Muscle of leg (tissue), 11 donors: ENCODE measurements around the gene RALGAPA2. TPM values are rescaled to one million over a fixed set of nuclear protein-coding genes. Genes with fewer than 3 reads are reported as not detected.
A peak's percentile ranks its signal among the peaks of the same experiment; 100 is the strongest.

Source experiments
- DNase-seq: peaks from one replicate; pipeline ENCODE4 v3.0.0; 2013
- H3K27ac ChIP-seq: one replicate; pipeline ENCODE4 v1.5.1; 2013; ENCODE audit warnings: mild to moderate bottlenecking, low read length, control low read depth
- H3K27me3 ChIP-seq: one replicate; pipeline ENCODE4 v1.6.1; 2013; ENCODE audit warnings: low read length; ENCODE audit not compliant: control insufficient read depth, insufficient read depth
- H3K36me3 ChIP-seq: one replicate; pipeline ENCODE4 v1.6.1; 2013; ENCODE audit warnings: low read length; ENCODE audit not compliant: control insufficient read depth, insufficient read depth
- H3K4me1 ChIP-seq: one replicate; pipeline ENCODE4 v1.6.1; 2013; ENCODE audit warnings: low read length; ENCODE audit not compliant: control insufficient read depth, insufficient read depth
- H3K4me3 ChIP-seq: one replicate; pipeline ENCODE4 v1.5.1; 2013; ENCODE audit warnings: low read length, control low read depth
- H3K9me3 ChIP-seq: replicated peaks from 2 replicates; pipeline ENCODE4 v1.6.1; 2013; ENCODE audit warnings: low read depth, low read length; ENCODE audit not compliant: control insufficient read depth
- WGBS: methylation state at CpG from one replicate; pipeline ENCODE4 v1.1.5; 2013; ENCODE audit warnings: missing lambda C conversion rate; ENCODE audit not compliant: insufficient coverage; 5-methylcytosine and 5-hydroxymethylcytosine counted together
- polyA plus RNA-seq, 8 donors: library from polyadenylated mRNA; unstranded; fragments of 120-200 nt; gene quantifications; one replicate each; pipeline versions ENCODE4 v1.2.1 to v1.2.3, GENCODE V29; 2013; ENCODE audit warnings: inconsistent platforms in 1 of 8, low replicate concordance in 1 of 8; ENCODE audit not compliant: insufficient read length in 8 of 8, insufficient read depth in 1 of 8
- total RNA-seq: library from RNA; stranded (reverse); fragments of 120-200 nt; gene quantifications from one replicate; pipeline ENCODE4 v1.2.4, GENCODE V29; 2013

RALGAPA2 gene
- total and polyA plus RNA-seq, 9 donors, result 6.0 to 10.6 (median 8.3) TPM

DNA sequence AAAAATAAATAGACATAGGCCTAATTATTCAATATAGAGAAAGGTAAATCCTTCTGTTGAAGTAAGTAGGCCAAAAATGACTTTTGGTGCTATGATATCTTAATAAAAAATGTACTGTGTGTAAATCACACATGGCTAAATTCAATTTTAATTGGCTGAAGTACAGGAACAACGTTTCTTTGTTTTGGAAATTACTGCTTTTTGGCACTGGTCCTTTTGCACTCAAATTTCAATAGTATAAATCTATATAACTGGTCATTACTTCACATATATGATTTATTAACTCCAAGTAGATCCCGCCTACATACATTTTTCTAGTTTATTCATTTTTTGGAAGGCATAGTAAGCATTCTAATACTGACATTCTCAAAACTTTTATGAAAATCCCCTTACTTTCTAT, 114.5 kb downstream of the RALGAPA2 start:
- Histone ChIP-seq H3K36me3 (no peaks in the 10 kb centered on the region), H3K9me3 (no peaks in the 10 kb centered on the region), H3K4me1 (no peaks in the 10 kb centered on the region), H3K27ac (no peak overlapping the region), H3K27me3 (no peaks in the 10 kb centered on the region), H3K4me3 (no peak overlapping the region)
- WGBS, result no CpG with 5 or more reads among the region's 2 CpGs
- no peak for DNase-seq

DNA sequence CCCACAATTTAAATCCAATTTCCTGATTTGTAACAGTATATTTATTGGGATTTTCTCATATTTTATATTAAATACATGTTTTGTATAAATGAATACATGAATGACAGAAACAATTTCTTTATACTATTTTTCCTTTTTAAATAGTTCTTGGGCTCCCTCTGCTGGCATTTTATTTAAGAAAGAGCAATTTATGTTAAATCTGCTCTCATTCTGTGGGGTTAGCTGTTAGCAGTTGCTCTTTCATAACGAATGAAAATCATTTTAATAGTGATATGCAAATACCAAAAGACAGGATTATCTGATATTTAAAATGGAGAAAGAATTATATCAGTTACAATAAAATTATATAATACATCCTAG, 118.3 kb downstream of the RALGAPA2 start:
- peak; percentile 60 for DNase-seq

DNA sequence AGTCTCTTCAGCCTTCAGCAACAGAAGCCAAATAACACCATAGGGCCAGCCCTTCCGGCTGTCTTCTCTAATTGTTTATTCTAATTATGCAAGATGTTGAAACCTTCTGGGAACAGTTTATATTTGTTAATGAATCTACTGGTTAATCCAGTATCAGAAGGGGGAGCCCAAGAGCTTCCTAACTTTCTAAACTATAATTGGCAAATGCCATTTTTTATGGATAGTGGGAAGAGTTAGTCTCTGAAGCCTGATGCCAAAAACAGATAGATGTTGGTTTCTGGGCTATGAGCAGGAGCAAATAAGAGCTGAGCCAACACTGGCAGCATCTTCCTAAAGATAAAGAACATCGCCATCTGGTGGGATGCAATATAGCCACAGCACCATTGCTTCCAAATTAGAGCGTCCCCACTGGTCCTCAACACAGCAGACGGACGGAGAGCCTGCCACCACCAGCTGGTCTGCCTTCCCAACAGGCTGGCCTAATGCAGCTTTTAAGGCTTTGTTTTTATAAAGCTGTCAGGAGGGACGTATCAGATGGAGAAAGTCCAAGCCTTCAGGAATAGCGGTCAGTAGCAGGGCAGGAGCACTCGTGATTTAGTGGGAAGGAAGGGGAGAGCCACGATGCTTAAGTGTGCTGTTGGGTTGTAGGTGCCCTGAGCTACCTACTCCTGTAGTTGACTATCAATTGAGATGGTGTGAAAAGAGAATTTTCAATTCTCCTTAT, 118.8 kb downstream of the RALGAPA2 start:
- DNase-seq, result peak; percentile 42
- no peaks in the 10 kb centered on the region for H3K4me1 ChIP-seq
- no peaks in the 10 kb centered on the region for H3K27me3 ChIP-seq
- H3K27ac ChIP-seq, result no peak overlapping the region
- WGBS, result 50% methylated on average over 3 of the region's 9 CpGs
- H3K36me3 ChIP-seq, result peaks cover 6% of the 10 kb centered on the region
- no peaks in the 10 kb centered on the region for H3K9me3 ChIP-seq
- no peak overlapping the region for H3K4me3 ChIP-seq

More for the DNA sequence above, 118.3 kb downstream of the RALGAPA2 start:
- no CpG with 5 or more reads among the region's 1 CpG for WGBS
- no peaks in the 10 kb centered on the region for H3K4me1 ChIP-seq
- peaks cover 5% of the 10 kb centered on the region for H3K36me3 ChIP-seq
- no peaks in the 10 kb centered on the region for H3K27me3 ChIP-seq
- H3K4me3 ChIP-seq, result no peak overlapping the region
- H3K27ac ChIP-seq, result no peak overlapping the region
- H3K9me3 ChIP-seq, result no peaks in the 10 kb centered on the region

GRCh38 chr20:20585146-20585545, 127.3 kb downstream of the RALGAPA2 start:
- H3K9me3 ChIP-seq, result no peaks in the 10 kb centered on the region
- H3K4me3 ChIP-seq, result no peak overlapping the region
- no peak overlapping the region for H3K27ac ChIP-seq
- no peak for DNase-seq
- no CpG with 5 or more reads among the region's 1 CpG for WGBS
- peaks cover 15% of the 10 kb centered on the region for H3K36me3 ChIP-seq
- no peaks in the 10 kb centered on the region for H3K27me3 ChIP-seq
- H3K4me1 ChIP-seq, result no peaks in the 10 kb centered on the region

GRCh38 chr20:20582734-20583133, 129.7 kb downstream of the RALGAPA2 start:
- 100% methylated on average over 1 of the region's 2 CpGs for WGBS
- Histone ChIP-seq H3K36me3 (peaks cover 14% of the 10 kb centered on the region), H3K27me3 (no peaks in the 10 kb centered on the region), H3K4me1 (no peaks in the 10 kb centered on the region), H3K27ac (no peak overlapping the region), H3K4me3 (no peak overlapping the region), H3K9me3 (no peaks in the 10 kb centered on the region)
- no peak for DNase-seq

GRCh38 chr20:20580139-20580538, 132.3 kb downstream of the RALGAPA2 start:
- WGBS, result 88% methylated on average over 1 of the region's 1 CpG
- Histone ChIP-seq H3K4me1 (no peaks in the 10 kb centered on the region), H3K27me3 (no peaks in the 10 kb centered on the region), H3K9me3 (no peaks in the 10 kb centered on the region), H3K4me3 (no peak overlapping the region), H3K36me3 (peaks cover 14% of the 10 kb centered on the region), H3K27ac (no peak overlapping the region)
- no peak for DNase-seq

- Histone ChIP-seq H3K27me3 (no peaks in the 10 kb centered on the region), H3K4me3 (no peak overlapping the region), H3K27ac (no peak overlapping the region), H3K4me1 (no peaks in the 10 kb centered on the region), H3K36me3 (peaks cover 15% of the 10 kb centered on the region), H3K9me3 (no peaks in the 10 kb centered on the region)
- no CpG with 5 or more reads among the region's 2 CpGs for WGBS
- DNase-seq, result no peak
Measured at GRCh38 chr20:20578838-20579237, 133.6 kb downstream of the RALGAPA2 start.

DNA sequence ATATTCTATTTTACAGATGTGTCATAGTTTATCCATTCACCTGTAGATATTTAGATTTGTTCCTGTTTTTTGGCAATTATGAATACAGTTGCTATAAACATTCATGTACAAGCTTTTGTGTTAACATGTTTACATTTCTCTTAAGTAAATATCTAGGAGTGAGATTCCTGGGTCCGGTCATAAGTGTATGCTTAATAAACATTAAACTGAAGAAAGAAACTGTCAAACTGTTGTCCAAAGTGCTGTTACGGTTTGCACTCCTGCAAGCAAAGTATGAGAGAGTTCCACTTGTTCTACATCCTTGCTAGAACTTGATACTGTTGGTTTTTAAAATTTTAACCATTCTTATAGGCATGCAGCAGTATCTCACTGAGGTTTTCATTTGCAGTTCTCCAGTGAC, 138.6 kb downstream of the RALGAPA2 start:
- DNase-seq, result no peak
- Histone ChIP-seq H3K9me3 (no peaks in the 10 kb centered on the region), H3K36me3 (peaks cover 11% of the 10 kb centered on the region), H3K27ac (no peak overlapping the region), H3K4me3 (no peak overlapping the region), H3K27me3 (no peaks in the 10 kb centered on the region), H3K4me1 (no peaks in the 10 kb centered on the region)
- no CpG with 5 or more reads among the region's 2 CpGs for WGBS

- WGBS, result 68% methylated on average over 4 of the region's 6 CpGs
- no peak for DNase-seq
Measured at GRCh38 chr20:20571068-20571780, 141.2 kb downstream of the RALGAPA2 start.

GRCh38 chr20:20568604-20569205, 143.7 kb downstream of the RALGAPA2 start:
- peaks cover 8% of the 10 kb centered on the region for H3K36me3 ChIP-seq

More at GRCh38 chr20:20571068-20571780, 141.2 kb downstream of the RALGAPA2 start:
- Histone ChIP-seq H3K4me3 (no peak overlapping the region), H3K9me3 (no peaks in the 10 kb centered on the region), H3K4me1 (no peaks in the 10 kb centered on the region), H3K27me3 (no peaks in the 10 kb centered on the region), H3K36me3 (peaks cover 11% of the 10 kb centered on the region), H3K27ac (no peak overlapping the region)

More at GRCh38 chr20:20568604-20569205, 143.7 kb downstream of the RALGAPA2 start:
- peak; percentile 43 for DNase-seq
- Histone ChIP-seq H3K4me1 (no peaks in the 10 kb centered on the region), H3K4me3 (no peak overlapping the region), H3K9me3 (no peaks in the 10 kb centered on the region), H3K27ac (no peak overlapping the region), H3K27me3 (no peaks in the 10 kb centered on the region)
- no CpG with 5 or more reads among the region's 3 CpGs for WGBS
